ENCODE results near the gene KRT76.
"Not testable (repeated sequence)": the region's sequence is repeated elsewhere in the genome, so short reads cannot be mapped to it uniquely, and the experiment has no call there.

KRT76 gene

DNA sequence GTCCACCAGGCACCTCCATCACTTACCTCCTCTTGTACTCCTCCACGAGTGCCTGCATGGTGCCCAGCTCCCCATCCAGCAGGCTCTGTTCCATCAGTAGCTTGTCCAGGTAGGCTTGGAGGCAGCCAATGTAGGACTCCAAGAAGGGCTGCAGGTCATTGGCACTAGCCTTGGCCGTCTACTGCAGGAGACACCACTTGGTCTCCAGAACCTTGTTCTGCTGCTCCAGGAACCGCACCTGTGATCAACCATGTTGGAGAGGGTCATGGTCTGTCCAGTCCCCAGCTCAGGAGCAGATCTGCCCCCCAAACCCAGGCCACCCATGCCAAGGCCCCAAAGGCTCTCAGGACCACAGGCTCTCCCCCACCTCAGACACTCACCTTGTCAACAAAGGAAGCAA lies 23.9 kb downstream of the KRT76 start:
- TF ChIP-seq CTCF (IDR thresholded peaks at IDR 0.05; ENCODE audit: control insufficient read depth, extremely low read depth, insufficient read depth), result no peak
- H3K4me3 ChIP-seq (ENCODE audit: low read depth, low read length), result no peak overlapping the region
- no peak for DNase-seq (ENCODE audit: low read depth)

GRCh38 chr12:52752516-52752915 lies 24.6 kb downstream of the KRT76 start:
- no peak overlapping the region for H3K4me3 ChIP-seq (ENCODE audit: low read depth, low read length)
- DNase-seq (ENCODE audit: low read depth), result no peak
- TF ChIP-seq CTCF (IDR thresholded peaks at IDR 0.05; ENCODE audit: control insufficient read depth, extremely low read depth, insufficient read depth), result no peak

DNA sequence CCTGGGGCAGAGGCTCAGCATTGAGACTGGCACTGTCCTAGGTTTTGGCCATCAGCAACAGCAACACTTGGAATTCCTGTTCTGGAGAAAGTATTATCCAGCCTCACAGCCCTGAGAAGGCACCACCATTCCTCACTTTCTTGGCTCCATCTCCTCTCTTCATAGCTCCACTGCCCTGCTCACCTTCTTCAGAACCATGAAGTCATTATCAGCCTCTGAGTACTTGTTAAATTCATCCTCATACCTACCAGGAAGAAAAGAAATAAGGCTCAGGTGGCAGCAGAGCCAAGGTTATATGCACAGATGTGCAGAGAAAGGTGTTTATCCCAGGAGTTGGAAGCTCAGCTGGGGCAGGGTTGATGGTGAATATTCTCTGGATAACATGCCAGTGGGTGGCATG lies 25.4 kb downstream of the KRT76 start:
- no peak for TF ChIP-seq CTCF (IDR thresholded peaks at IDR 0.05; ENCODE audit: control insufficient read depth, extremely low read depth, insufficient read depth)
- no peak overlapping the region for H3K4me3 ChIP-seq (ENCODE audit: low read depth, low read length)
- DNase-seq (ENCODE audit: low read depth), result no peak

DNA sequence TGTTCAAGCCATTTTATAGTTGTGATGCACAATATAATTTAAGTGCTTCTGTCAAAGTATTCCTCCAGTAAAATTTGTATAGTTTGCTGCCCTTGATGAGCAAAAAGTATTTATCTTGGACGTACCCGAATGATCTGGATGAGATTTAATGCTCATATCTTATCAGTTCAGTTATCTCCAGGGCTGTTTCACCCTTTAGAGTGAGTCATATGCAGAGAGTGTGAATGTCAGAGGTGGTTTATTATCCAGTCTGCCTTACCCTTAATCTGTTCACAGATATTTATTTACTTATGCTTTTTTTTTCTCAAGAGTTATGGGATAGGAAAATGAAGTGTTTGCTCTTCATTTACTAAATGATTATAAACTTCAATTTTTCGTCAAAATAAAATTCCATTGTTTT lies 26.6 kb downstream of the KRT76 start:
- DNase-seq (ENCODE audit: low read depth); H3K4me3 ChIP-seq (ENCODE audit: low read depth, low read length): not testable (repeated sequence)

DNA sequence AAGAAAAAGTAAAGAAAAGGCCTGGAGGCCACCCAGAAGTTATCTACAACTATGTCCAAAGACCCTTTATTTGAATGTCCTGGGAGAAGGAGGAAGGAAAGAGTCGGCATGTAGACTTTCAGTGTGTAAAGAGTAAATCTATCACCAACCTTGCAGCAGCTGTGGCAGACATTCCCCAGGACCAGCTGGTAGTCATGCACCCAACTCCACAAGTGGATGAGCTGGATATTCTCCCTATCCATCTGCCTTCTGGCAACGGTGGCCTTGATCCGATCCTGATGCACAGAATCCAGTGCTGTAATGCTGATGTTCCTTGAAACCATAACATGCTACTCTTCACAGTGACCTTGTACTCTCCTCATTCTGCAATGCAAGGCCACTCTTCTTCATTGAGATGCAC lies 27.3 kb downstream of the KRT76 start:
- H3K4me3 ChIP-seq (ENCODE audit: low read depth, low read length), result no peak overlapping the region
- no peak for DNase-seq (ENCODE audit: low read depth)
- TF ChIP-seq CTCF (IDR thresholded peaks at IDR 0.05; ENCODE audit: control insufficient read depth, extremely low read depth, insufficient read depth), result no peak

GRCh38 chr12:52748578-52748977 lies 28.6 kb downstream of the KRT76 start:
- DNase-seq (ENCODE audit: low read depth), result no peak
- TF ChIP-seq CTCF (IDR thresholded peaks at IDR 0.05; ENCODE audit: control insufficient read depth, extremely low read depth, insufficient read depth), result no peak
- H3K4me3 ChIP-seq (ENCODE audit: low read depth, low read length), result no peak overlapping the region

GRCh38 chr12:52745554-52745953 lies 31.6 kb downstream of the KRT76 start:
- H3K4me3 ChIP-seq (ENCODE audit: low read depth, low read length), result no peak overlapping the region
- no peak for TF ChIP-seq CTCF (IDR thresholded peaks at IDR 0.05; ENCODE audit: control insufficient read depth, extremely low read depth, insufficient read depth)
- DNase-seq (ENCODE audit: low read depth), result no peak
